Stimulated activated CD8-positive, alpha-beta memory T cell treated with anti-CD3 and anti-CD28 coated beads, Interleukin-2, amount 100 ng/mL, for 48 hours (primary cell): ENCODE results near the gene GPR108.
"Not testable (repeated sequence)": the region's sequence is repeated elsewhere in the genome, so short reads cannot be mapped to it uniquely, and the experiment has no call there.

ENCODE experiments used
- DNase-seq, 2 donors: peaks; one replicate each; pipeline ENCODE4 v3.0.0-alpha.2; 2020; ENCODE audit warnings: low read depth in 2 of 2

GPR108 gene

DNA sequence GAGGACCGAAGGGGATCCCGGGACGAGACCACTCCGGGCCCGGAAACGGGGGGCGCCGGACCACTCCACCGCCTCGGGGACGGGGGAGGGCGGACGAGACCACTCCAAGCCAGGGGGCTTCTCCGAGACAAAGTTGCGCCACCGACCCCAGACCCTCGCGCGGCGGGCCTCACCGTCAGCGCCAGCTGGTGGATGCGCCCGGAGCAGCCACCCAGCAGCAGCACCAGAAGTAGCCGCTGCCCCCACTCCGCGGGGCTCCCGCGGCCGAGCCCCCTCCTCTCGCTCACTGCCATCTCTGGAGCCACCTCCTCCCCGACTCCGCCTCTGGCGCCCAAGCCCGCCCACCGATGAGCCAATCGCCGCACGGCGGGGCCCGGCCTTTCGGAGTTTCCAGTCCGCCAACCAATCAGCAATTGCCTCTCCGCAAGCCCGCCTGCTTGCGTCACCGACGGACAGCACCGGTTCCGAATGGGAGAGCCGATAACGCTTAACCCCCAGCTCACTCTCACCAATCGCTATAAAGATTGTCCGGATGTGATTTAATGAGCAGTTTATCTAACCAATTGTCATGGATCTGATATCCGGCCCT lies at the start of gene GPR108:
GPR108 (minus strand) TSS at position 297 of the 589 bp plus-strand sequence; CDS start at position 293, 4 bp downstream.
- DNase-seq: peak; percentile 98

DNA sequence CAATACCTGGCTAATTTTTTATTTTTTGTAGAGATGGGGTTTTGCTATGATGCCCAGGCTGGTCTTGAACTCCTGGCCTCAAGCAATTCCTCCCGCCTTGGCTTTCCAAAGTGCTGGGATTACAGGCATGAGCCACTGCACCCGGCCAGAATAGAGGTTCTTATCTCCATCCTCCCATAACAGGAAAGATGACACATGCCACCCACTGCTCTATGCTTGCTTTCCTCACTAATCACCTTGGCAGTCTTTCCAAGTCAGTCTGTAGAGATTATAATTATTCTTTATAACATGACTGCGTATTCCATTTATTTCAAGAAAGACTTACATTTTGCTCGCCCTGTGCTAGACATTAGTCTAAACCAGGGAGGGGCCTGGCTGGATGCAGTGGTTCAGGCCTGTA lies 41.8 kb upstream of the GPR108 start:
- DNase-seq: no peak

- DNase-seq: no peak
These were observed 41.0 kb upstream of the GPR108 start for GRCh38 chr19:6778386-6778785.

DNA sequence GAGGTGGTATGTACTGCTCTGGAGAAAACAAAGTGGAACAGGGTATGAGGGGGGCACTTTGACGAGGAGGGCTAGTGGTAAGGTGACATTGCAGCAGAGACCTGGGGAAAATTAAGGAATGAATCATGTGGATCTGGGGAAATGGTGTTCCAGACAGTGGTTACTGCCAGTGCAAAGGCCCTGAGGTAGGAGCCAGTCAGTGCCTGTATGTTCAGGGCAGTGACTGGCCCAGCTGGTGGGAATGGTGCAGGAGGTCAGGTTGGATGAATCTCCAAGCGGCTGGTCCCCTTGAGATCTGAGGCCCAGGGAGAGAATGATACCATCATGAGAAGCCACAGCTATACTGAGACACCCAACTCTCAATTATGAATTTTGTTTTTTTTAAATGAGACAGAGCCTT lies 40.1 kb upstream of the GPR108 start:
- DNase-seq: no peak

- no peak for DNase-seq
These were observed 39.6 kb upstream of the GPR108 start for GRCh38 chr19:6776999-6777398.

DNA sequence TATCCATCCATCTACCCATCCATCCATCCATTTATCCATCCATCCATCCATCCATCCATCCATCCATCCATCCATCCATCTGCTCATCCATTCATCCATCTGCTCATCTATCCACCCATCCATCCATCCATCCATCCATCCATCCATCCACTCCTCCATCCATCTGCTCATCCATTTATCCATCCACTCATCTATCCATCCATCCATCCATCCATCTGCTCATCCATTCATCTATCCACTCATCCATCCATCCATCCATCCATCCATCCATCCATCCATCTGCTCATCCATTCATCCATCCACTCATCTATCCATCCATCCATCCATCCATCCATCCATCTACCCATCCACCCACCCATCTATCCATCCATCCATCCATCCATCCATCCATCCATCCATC lies 38.7 kb upstream of the GPR108 start:
- DNase-seq: not testable (repeated sequence)

DNA sequence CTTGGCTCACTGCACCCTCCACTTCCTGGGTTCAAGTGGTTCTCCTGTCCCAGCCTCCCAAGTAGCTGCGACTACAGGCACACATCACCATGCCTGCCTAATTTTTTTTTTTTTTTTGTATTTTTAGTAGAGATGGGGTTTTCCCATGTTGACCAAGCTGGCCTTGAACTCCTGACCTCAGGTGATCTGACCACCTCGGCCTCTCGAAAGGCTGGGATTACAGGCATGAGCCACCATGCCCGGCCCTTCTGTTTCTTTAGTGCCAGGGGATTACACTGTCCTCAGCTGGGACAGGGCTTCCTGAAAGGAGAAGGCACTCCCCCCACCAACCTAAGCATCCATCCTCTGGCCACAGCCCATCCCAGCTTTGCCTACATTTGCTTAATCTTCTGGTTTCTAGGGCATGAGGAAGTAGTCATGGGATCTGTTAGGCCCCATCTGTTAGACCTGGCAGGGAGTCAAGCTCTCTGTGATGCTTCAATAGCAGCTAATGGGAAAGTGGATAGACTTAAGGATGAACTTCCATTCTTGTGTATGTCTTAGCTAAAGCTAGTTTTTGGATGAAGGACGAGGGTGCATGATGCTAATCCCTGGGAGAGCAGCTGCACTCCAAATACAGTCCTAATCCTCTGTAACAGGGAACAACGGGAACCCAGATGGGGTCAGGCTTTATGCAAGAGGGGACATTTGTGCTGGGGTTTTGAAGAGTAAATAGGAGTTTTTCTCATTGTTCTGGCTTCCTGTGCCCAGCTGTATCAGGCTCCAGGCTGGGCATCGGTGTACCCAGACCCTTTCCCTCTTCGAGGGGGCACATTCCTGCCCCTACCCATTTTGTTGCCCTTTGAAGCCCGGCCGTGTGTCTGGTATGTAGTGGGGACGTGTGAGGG lies 37.7 kb upstream of the GPR108 start:
- no peak for DNase-seq

DNA sequence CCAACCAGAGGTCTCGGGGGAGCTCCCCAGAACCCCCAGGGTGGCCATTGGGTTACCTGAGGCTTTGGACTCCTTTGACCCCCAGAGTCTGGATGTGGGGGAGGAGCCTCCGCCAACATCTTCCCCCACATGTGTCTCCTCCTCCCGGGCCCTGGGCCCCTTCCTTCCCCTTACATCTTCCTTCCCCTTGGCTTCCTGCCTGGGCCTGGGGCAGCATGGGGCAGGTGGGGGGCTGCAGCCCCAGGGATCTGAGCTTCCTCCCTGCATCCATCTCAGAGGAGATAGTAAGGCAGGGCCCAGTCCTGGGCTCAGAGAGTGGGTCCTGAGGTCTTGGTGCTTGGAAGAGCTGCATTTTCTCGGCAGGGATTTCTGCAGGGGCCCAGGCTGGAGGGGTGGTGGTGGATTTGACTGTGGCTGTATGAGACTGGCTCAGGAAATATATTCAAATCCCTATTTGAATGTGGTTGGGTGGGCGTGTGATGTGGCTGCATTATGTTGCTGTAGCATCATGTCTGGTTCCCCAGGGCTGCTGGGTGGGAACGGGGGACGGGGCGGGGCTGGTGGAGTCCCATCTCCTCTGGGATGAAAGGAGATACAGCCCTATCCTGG lies 36.0 kb upstream of the GPR108 start:
- peak; percentile 50 to 59 for DNase-seq

DNA sequence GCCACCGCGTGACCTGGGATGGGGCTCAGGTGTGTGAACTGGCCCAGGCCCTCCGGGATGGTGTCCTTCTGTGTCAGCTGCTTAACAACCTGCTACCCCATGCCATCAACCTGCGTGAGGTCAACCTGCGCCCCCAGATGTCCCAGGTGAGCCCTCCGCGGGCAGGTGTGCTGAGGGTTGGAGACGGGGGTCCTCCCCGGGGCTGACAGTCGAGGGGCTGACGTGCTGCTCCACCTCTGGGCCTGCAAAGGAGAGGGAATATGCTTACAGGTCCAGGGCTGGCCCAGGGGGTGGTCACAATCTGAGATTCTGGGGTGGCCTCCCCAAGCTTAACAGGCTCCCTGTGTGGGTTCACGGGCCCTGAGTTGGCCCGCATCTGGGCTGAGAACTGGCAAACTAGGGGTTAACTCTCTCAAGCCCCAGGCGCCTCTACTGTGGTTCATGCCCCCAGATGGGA lies 35.5 kb upstream of the GPR108 start:
- no peak for DNase-seq

GRCh38 chr19:6772028-6772865 lies 34.9 kb upstream of the GPR108 start, which contains the start of gene VAV1:
TSS of gene VAV1 (plus strand) at chr19:6772708. CDS start at chr19:6772808, 100 bp downstream.
- DNase-seq: peak; percentile 71 to 72

DNA sequence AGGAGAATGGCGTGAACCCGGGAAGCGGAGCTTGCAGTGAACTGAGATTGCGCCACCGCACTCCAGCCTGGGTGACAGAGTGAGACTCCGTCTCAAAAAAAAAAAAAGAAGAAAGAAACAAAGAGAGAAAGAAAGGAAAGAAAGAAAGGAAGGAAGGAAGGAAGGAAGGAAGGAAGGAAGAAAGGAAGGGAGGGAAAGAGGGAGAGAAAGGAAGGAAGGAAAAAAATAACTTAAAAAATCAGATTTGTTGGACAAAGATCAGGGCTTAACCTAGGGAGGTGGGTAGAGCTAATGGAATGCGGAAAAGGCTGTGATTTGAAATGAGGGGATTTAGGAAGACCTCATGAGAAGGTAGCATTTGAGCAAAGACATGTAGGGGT lies 34.3 kb upstream of the GPR108 start:
- DNase-seq: not testable (repeated sequence)

DNA sequence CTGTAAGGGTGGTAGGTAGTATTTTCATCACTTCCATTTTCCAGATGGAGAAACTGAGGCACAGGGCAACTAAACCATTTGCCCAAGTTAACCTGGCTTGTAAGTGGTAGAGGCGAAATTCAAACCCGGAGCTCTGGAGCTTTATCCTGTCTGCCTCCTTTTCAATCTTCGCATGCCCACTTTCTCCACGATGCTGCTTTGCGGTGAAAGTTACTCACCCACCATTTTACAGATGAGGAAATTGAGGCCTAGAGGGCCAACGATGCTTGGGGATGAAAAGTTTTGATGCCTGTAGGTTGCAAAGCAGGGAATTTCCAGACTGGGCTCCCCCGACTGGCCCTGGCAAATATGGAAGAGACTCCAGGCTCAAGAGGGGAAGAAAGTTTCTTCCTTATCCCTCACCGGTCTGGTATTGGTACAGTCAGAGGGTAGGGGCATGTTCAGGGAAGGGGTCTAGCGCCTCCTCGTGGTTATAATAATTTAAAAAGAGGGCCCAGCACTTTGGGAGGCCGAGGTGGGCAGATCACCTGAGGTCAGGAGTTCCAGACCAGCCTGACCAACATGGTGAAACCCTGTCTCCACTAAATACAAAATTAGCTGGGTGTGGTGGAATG lies 31.7 kb upstream of the GPR108 start:
- DNase-seq: no peak

DNA sequence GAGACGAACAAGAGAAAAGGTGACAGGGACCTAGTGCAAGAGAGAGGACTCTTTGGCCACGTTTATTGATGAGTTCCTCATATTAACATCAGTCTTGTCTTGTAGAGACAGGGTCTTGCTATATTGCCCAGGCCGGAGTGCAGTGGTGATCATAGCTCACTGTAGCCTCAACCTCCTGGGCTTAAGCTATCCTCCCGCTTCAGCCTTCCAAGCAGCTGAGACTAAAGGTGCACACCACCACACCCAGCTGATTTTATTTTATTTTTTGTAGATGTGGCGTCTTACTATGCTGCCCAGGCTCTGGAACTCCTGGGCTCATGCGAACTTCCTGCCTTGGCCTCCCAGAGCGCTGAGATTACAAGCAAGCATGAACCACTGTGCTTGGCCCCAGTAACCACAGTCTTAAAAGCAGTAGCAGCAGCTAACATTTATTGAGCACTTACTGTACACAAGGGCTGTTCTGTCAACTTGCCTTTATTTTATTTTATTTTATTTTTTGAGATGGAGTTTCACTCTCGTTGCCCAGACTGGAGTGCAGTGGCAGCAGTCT lies 30.9 kb upstream of the GPR108 start:
- DNase-seq: no peak

GRCh38 chr19:6767357-6768235 lies 30.2 kb upstream of the GPR108 start, which contains the start of gene SH2D3A:
TSS of gene SH2D3A (minus strand) at chr19:6767435. CDS start at chr19:6763748, 3,687 bp downstream.
- peak; percentile 82 to 90 for DNase-seq

GRCh38 chr19:6767081-6767356 lies 29.6 kb upstream of the GPR108 start:
- no peak for DNase-seq

DNA sequence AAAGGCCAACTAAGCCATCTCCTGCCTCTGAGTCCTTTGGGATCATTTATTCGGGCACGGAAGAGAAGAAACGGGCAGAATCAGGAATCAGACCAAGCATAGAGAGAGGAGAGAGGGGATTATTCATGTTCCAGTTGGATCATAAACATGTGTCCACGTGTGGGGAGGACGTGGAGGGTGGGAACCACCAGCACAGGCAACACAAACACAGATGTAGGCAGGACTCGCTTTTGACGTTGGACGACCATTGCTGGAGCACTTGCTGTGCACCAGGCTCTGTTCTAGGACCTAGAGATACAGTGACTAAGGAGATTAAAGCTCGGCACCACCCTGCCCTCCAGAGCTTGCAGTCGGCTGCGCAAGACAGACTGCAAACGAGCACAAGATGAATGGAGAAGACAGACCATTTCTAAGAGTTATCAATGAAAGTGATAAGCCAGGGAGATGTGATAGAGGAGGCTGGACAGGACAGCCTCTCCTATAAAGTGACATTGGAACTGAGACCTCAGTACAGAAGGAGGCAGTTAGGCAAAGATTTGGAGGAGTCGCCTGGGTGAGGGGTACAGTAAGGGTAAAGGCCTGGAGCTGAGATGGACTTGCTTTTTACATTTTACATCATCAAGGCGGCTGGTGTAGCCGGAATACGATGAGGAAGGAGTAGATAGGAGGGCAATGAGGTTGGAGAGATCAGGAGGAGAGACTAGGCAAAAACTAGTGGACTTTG lies 29.1 kb upstream of the GPR108 start:
- no peak for DNase-seq

DNA sequence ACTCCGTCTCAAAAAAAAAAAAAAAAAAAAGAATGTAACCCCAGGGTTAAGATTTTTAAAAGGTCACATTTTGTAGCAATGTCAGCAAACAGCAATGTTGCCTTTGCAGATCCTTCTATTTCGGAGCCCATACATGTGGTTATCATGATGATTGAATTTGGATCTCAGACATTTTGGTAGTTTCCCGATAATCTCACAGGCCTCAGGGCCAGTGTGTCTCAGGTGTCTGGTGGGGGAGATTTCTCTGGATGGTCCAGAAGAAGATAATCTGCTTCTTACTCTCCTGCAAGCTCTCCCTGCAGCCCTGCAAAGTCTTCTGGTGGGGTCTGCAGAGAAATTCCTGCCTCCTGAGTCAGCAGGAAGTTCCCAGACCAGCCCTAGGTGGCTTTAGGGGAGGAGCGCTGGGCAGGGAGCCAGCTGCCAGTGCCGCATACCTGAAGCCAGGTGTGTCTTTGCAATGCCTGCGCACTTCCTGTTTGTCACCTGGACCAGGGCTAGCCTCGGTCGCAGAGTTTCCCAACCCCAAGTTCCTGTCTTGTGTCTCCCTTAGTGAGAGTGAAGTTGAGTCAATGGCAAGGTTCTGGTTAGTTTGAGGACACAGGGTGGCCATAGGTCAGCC lies 28.5 kb upstream of the GPR108 start:
- no peak for DNase-seq

GRCh38 chr19:6762253-6762797 lies 24.9 kb upstream of the GPR108 start:
- DNase-seq: not testable (repeated sequence)
